ENCODE results near the gene PLXNB1.

Gene PLXNB1

DNA sequence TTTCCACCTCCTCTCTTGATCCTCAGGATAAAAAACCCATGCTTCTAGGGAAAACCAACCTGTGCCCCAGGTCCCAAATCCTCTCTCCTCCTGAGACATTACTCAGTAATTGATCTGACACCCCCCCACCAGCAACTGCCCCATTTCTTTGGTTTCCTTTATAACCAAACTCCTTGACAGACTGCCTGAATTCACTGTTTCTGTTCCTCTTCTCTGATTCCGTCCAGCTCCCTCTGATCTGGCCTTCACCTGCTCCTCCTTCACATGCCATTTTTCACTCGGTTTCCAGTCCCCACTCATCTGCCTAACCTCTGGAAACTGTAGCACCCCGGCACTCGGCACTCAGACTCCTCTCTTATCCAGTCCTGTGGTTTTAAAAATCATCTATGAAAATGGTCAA is 7.9 kb upstream of the PLXNB1 start:
- DNase-seq (ENCODE audit: low read depth in 2 of 2): no peak
- TF ChIP-seq, protein P1, sequence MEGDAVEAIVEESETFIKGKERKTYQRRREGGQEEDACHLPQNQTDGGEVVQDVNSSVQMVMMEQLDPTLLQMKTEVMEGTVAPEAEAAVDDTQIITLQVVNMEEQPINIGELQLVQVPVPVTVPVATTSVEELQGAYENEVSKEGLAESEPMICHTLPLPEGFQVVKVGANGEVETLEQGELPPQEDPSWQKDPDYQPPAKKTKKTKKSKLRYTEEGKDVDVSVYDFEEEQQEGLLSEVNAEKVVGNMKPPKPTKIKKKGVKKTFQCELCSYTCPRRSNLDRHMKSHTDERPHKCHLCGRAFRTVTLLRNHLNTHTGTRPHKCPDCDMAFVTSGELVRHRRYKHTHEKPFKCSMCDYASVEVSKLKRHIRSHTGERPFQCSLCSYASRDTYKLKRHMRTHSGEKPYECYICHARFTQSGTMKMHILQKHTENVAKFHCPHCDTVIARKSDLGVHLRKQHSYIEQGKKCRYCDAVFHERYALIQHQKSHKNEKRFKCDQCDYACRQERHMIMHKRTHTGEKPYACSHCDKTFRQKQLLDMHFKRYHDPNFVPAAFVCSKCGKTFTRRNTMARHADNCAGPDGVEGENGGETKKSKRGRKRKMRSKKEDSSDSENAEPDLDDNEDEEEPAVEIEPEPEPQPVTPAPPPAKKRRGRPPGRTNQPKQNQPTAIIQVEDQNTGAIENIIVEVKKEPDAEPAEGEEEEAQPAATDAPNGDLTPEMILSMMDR (IDR thresholded peaks at IDR 0.05; ENCODE audit: low read depth, low read length): no peak
- H3K4me3 ChIP-seq (replicated peaks in 1 of 2; ENCODE audit: low read depth in 2 of 2, low read length in 2 of 2): no peak overlapping the region

DNA sequence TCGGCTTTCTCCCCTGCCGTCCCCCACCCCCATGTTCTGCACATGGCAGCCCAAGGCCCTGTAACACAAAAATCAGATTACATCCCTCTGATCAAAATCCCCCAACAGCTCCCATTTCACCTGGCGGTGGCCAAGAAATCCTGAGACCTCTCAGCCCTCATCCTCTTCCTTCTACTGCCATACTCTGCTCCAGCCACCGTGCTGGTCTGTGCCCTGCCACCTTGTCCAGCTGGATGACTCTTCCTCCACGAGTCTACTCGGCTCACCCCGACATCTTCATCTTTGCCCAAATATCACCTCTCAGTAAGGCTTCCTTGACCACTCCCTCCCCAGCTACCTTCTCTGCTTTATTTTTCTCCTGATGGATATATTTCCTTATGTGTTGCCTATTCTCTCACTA is 7.0 kb upstream of the PLXNB1 start:
- TF ChIP-seq, protein P1 (IDR thresholded peaks at IDR 0.05; ENCODE audit: low read depth, low read length): no peak

DNA sequence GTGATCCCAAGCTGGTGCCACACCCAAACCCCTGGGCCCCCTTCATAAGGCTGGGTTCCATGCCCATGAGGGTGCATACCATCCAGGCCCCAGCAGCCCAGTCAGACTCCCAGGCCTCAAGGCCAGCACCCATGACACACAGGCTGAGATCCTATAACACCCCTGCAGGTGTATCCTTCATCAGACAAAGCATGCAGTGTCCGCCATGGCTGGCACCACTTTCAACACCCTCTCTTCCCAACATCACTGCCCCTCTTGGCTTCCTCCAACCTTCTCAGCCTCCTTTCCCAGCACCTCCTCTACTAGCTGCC is 6.5 kb upstream of the PLXNB1 start:
- TF ChIP-seq, protein P1 (IDR thresholded peaks at IDR 0.05; ENCODE audit: low read depth, low read length): no peak
- no peak overlapping the region for H3K4me3 ChIP-seq (replicated peaks in 1 of 2; ENCODE audit: low read depth in 2 of 2, low read length in 2 of 2)
- no peak for DNase-seq (ENCODE audit: low read depth in 2 of 2)

More for the DNA sequence above, 7.0 kb upstream of the PLXNB1 start:
- no peak overlapping the region for H3K4me3 ChIP-seq (replicated peaks in 1 of 2; ENCODE audit: low read depth in 2 of 2, low read length in 2 of 2)
- no peak for DNase-seq (ENCODE audit: low read depth in 2 of 2)

DNA sequence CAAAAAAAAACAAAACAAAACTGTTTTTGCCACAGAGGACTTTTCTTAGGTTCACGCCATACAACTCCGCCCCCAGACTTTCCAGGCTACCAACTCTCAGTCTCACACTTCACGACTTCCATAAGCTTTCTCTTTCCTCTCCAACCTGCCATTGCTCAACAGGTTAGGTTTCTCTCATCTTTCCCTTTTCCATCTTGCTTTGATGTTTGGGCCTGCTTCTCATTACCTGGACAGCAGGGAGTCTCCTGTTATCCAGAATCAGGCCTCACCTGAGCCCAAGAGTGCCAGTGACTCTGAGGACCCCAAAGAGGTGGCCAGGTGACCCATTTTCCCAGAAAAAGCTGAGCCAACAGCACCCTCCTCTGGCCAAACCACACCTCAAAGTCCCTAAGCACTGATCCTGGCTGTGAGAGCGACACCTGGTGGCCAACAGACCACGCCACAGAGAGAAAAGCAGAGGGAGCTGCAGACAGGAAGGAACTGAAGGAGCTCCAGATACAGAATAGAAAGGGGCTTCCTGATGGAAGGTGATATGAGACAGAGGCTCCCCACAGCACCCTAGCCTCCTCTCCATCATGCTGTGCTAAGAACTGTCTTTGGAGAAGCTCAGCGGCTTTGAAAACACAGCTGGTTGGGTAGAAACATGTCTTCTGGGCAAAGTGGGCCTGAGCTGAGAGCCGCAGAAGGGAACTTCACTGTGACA is 6.0 kb upstream of the PLXNB1 start:
- TF ChIP-seq, protein P1 (IDR thresholded peaks at IDR 0.05; ENCODE audit: low read depth, low read length): peak; percentile 100
- H3K4me3 ChIP-seq (replicated peaks in 1 of 2; ENCODE audit: low read depth in 2 of 2, low read length in 2 of 2): no peak overlapping the region
- DNase-seq (ENCODE audit: low read depth in 2 of 2): peak; percentile 87

DNA sequence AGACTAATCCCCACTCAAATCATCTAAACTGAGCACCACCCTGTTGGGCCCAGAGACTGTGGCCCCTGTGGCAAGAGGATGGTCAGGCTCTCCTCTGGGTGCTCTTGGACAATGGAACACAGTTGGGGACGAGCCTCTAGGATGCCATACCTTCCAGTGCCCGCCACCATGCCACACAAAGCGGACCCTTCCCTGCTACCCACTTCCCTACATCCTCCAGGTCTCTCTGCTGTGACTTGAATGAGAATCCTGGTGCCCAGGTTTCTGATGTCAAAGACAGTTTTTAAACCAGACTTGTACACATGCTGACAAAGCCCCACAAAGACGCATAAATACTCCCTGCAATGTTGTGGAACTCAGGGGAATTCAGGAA is 5.3 kb upstream of the PLXNB1 start:
- DNase-seq (ENCODE audit: low read depth in 2 of 2): no peak
- TF ChIP-seq, protein P1 (IDR thresholded peaks at IDR 0.05; ENCODE audit: low read depth, low read length): no peak
- H3K4me3 ChIP-seq (replicated peaks in 1 of 2; ENCODE audit: low read depth in 2 of 2, low read length in 2 of 2): no peak overlapping the region

DNA sequence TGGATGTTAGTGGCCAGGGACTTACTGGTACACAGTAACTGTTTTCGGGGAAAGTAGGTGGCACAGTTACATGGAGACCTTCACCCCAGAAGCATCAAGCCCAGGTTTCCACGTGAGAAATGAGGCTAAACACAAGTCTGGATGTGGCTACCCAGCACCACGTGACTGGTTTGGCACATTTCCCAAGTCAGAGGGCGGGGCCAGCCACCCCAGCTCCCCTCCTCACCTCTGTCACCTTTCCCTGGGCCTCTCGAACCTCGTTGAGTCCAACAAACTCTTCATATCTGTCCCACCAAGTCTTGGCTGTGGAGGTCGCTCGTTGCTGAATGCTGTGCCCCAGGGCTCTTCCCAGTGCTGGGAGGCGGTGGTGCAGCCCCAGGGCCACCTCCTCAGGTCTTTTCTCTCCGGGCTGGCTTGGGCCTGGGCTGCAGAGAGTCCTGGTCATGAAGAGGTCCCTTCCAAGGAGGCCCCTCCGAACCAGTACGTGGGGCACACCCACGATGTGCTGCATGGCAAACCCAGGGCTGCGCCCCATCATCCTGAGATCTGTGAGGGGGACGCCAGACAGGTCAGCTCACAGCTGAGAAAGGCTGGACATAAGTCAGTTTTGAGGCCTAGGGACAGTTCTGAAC is 4.8 kb upstream of the PLXNB1 start:
- H3K4me3 ChIP-seq (replicated peaks in 1 of 2; ENCODE audit: low read depth in 2 of 2, low read length in 2 of 2): no peak overlapping the region
- TF ChIP-seq, protein P1 (IDR thresholded peaks at IDR 0.05; ENCODE audit: low read depth, low read length): no peak
- DNase-seq (ENCODE audit: low read depth in 2 of 2): no peak
